Endothelial cell of umbilical vein (primary cell): ENCODE data around the gene LXN. TPM values are rescaled to one million over a fixed set of nuclear protein-coding genes. Genes with fewer than 3 reads are reported as not detected.

Experiments
- BruUV-seq: library from RNA; stranded (reverse); fragments of 400-500 nt; replicated peaks from 2 replicates; lab custom pipeline; 2021; lab: Mats Ljungman, UMichigan
- CTCF ChIA-PET: fragments of 300-600, 350-600 bp; sonication (Branson Sonifier 250); formaldehyde crosslinking; loops from one replicate; lab custom pipeline; 2021; ENCODE audit warnings: antibody characterized with exemption, inconsistent platforms; lab: Charles Lee
- POLR2A ChIA-PET: fragments of 300-600, 350-600 bp; sonication (Branson Sonifier 250); formaldehyde crosslinking; loops from one replicate; lab custom pipeline; 2021; ENCODE audit warnings: antibody characterized with exemption, inconsistent platforms; lab: Charles Lee
- DNase-seq: peaks from one replicate; pipeline ENCODE4 v3.0.0-alpha.2; 2011; ENCODE audit warnings: low read depth, low spot score
- FAIRE-seq: peaks from 2 replicates; lab custom pipeline; 2011; peaks lifted over from hg19 to GRCh38; lab: Jason Lieb, UNC
- H2AFZ ChIP-seq: 2 replicates; pipeline ENCODE4 v1.6.0; 2012; ENCODE audit warnings: low read depth, low read length, control low read depth, inconsistent platforms
- H3K27ac ChIP-seq: 2 replicates; pipeline ENCODE4 v1.5.1; 2011; ENCODE audit warnings: low read depth, mild to moderate bottlenecking, control low read depth, low read length, moderate library complexity; ENCODE audit not compliant: insufficient read depth
- H3K27me3 ChIP-seq, 2 experiments: 2 replicates each; pipeline versions ENCODE4 v1.6.0 to v1.6.1; 2011; ENCODE audit warnings: low read length in 2 of 2, mixed read lengths in 1 of 2; ENCODE audit not compliant: control insufficient read depth in 2 of 2, insufficient read depth in 2 of 2
- H3K36me3 ChIP-seq, 2 experiments: 2 replicates in 1 of 2; 3 replicates in 1 of 2; pipeline ENCODE4 v1.5.1; 2011; ENCODE audit warnings: low read length in 2 of 2, mild to moderate bottlenecking in 1 of 2, moderate library complexity in 1 of 2; ENCODE audit not compliant: control insufficient read depth in 2 of 2, insufficient read depth in 2 of 2; ENCODE audit errors: extremely low read depth in 1 of 2
- H3K4me1 ChIP-seq: 3 replicates; pipeline ENCODE4 v1.5.1; 2011; ENCODE audit warnings: mild to moderate bottlenecking, low read length; ENCODE audit not compliant: control insufficient read depth, insufficient read depth; ENCODE audit errors: extremely low read depth
- H3K4me2 ChIP-seq: 2 replicates; pipeline ENCODE4 v1.6.1; 2011; ENCODE audit warnings: low read length, control low read depth, mixed read lengths; ENCODE audit not compliant: insufficient read depth
- H3K4me3 ChIP-seq, 3 experiments: fragments of 200-600 bp in 1 of 3; sonication (generic), shearing (Covaris generic) in 1 of 3; replicated peaks in 1 of 3; 2 replicates each; pipeline ENCODE4 v1.5.1; 2011 to 2016; ENCODE audit warnings: control low read depth in 3 of 3, low read length in 3 of 3, mild to moderate bottlenecking in 2 of 3, inconsistent platforms in 1 of 3, low read depth in 1 of 3, moderate library complexity in 1 of 3; ENCODE audit not compliant: insufficient read depth in 1 of 3
- H3K79me2 ChIP-seq: 2 replicates; pipeline ENCODE4 v1.6.0; 2012; ENCODE audit warnings: low read length, inconsistent platforms; ENCODE audit not compliant: control insufficient read depth, insufficient read depth
- H3K9ac ChIP-seq: replicated peaks from 2 replicates; pipeline ENCODE3; 2011; ENCODE audit warnings: low read length, control low read depth; ENCODE audit not compliant: insufficient read depth; ENCODE audit errors: extremely low read depth
- H3K9me1 ChIP-seq: replicated peaks from 3 replicates; pipeline ENCODE4 v1.6.0; 2011; ENCODE audit warnings: mild to moderate bottlenecking, low read length; ENCODE audit not compliant: control insufficient read depth, insufficient read depth; ENCODE audit errors: extremely low read depth
- H3K9me3 ChIP-seq: replicated peaks from 2 replicates; pipeline ENCODE4 v1.5.1; 2012; ENCODE audit warnings: low read length, inconsistent platforms; ENCODE audit not compliant: control insufficient read depth, insufficient read depth
- H4K20me1 ChIP-seq: replicated peaks from 2 replicates; pipeline ENCODE3; 2011; ENCODE audit warnings: mild to moderate bottlenecking, low read length; ENCODE audit not compliant: control insufficient read depth, insufficient read depth; ENCODE audit errors: extremely low read depth
- EZH2 ChIP-seq: IDR thresholded peaks from 2 replicates; pipeline ENCODE4 v1.6.1; 2012; ENCODE audit warnings: borderline replicate concordance, low read depth, mild to moderate bottlenecking, moderate library complexity, low read length, inconsistent platforms; ENCODE audit not compliant: severe bottlenecking
- FOS ChIP-seq: IDR thresholded peaks from 2 replicates; pipeline ENCODE4 v1.6.1; 2011; ENCODE audit warnings: mild to moderate bottlenecking, low read length, moderate library complexity, borderline replicate concordance; ENCODE audit not compliant: insufficient read depth
- GATA2 ChIP-seq: IDR thresholded peaks from 2 replicates; pipeline ENCODE4 v1.7.0; 2011; ENCODE audit warnings: low read depth, mild to moderate bottlenecking, moderate library complexity, mixed read lengths, low read length; ENCODE audit not compliant: insufficient read length, insufficient read depth
- JUN ChIP-seq: IDR thresholded peaks from 2 replicates; pipeline ENCODE4 v1.6.1; 2011; ENCODE audit warnings: borderline replicate concordance, low read depth; ENCODE audit not compliant: insufficient read length, insufficient read depth
- MYC ChIP-seq: IDR thresholded peaks from one replicate; pipeline ENCODE4 v1.6.1; 2011; ENCODE audit warnings: mild to moderate bottlenecking, low read depth, low read length
- POLR2A ChIP-seq: IDR thresholded peaks from 2 replicates; pipeline ENCODE4 v1.6.1; 2012; ENCODE audit warnings: low read depth, mild to moderate bottlenecking, control low read depth, low read length
- POLR2AphosphoS5 ChIP-seq: IDR thresholded peaks from 2 replicates; pipeline ENCODE4 v1.6.1; 2012; ENCODE audit warnings: low read depth, mild to moderate bottlenecking, control low read depth, low read length, moderate library complexity; ENCODE audit not compliant: insufficient read depth
- dilution Hi-C: fragments of 300-500 bp; cut with MboI; formaldehyde crosslinking; loops from one replicate; pipeline ENCODE4 v1.15.0; 2019; ENCODE audit warnings: low sequenced_read_pairs; ENCODE audit not compliant: extremely low pct_ligation_motif_present
- intact Hi-C: fragments of 100-400 bp; cut with micrococcal nuclease; formaldehyde crosslinking; loops from one replicate; pipeline ENCODE4 v1.10.0; 2022
- polyA plus RNA-seq, 4 experiments: library from polyadenylated mRNA; depleted of rRNA in 3 of 4; stranded (reverse) in 3 of 4; unstranded in 1 of 4; fragments of >200 nt; gene quantifications; 2 replicates each; pipeline versions ENCODE4 v1.2.1 to v1.2.3, GENCODE V29; 2011 to 2012; ENCODE audit warnings: missing spikeins in 1 of 4
- total RNA-seq: library from RNA; stranded (reverse); gene quantifications from 2 replicates; pipeline ENCODE4 v1.2.3, GENCODE V29; 2021
- TF ChIP-seq, protein P1 (sequence below): IDR thresholded peaks from 2 replicates; pipeline ENCODE4 v1.6.1; 2011; ENCODE audit not compliant: insufficient read depth, insufficient read length
- TF ChIP-seq, protein P2 (sequence below), 2 donors: IDR thresholded peaks; 1 replicate in 1 of 2; 2 replicates in 1 of 2; pipeline ENCODE4 v1.5.1; 2011; ENCODE audit warnings: low read length in 2 of 2, mild to moderate bottlenecking in 2 of 2, moderate library complexity in 2 of 2, control low read depth in 1 of 2, inconsistent platforms in 1 of 2, low read depth in 1 of 2; ENCODE audit not compliant: insufficient read depth in 1 of 2; ENCODE audit errors: extremely low read depth in 1 of 2

Gene LXN
- total and polyA plus RNA-seq, 2 donors (not counting 3 experiments of a cell fraction or from before 2014, with no cell fraction given): 56.9 to 118 TPM

DNA sequence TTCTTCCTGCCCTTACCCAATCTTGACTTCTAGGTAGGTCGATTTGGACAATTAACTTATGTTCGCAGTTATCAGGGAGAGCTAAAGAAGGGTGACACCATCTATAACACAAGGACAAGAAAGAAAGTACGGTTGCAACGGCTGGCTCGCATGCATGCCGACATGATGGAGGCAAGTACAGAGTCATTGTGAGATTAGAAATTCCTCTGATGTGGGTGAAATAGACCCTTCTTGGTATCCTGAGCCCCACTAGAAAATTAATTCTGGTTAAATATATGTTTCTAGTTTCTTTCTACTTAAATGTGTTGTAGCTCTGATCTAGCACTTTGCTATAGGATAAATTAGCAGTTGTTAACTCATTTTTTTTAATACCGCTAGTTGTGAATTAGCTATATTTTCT lies 13.6 kb downstream of the LXN start:
- Histone ChIP-seq H3K36me3 (peaks cover 9 to 39% of the 10 kb centered on the region in 2 experiments), H2AFZ (no peak overlapping the region), H3K27me3 (no peaks in the 10 kb centered on the region), H3K9me1 (no peaks in the 10 kb centered on the region), H3K27ac (peak overlapping the region; percentile 95), H3K9me3 (no peaks in the 10 kb centered on the region), H3K79me2 (peaks cover 6% of the 10 kb centered on the region), H4K20me1 (no peaks in the 10 kb centered on the region), H3K4me3 (no peak overlapping the region), H3K9ac (peak overlapping the region; percentile 79), H3K4me1 (peaks cover 28% of the 10 kb centered on the region), H3K4me2 (no peak overlapping the region)
- ChIA-PET POLR2A (interaction anchor here (1.3 to 1.4 kb wide), 2 partner anchors 14 to 54 kb away, joined by 4 to 5 read pairs; no protein-coding TSS in a partner anchor), CTCF (interaction anchor here (1.0 to 5.6 kb wide), 18 partner anchors 8 to 1126 kb away, joined by 3 to 247 read pairs (median 11); partner anchors contain the start of genes GFM1, LXN and MLF1)
- FAIRE-seq: no peak
- TF ChIP-seq EZH2: no peak
- no peak for TF ChIP-seq POLR2AphosphoS5
- no peak for TF ChIP-seq GATA2
- TF ChIP-seq FOS: no peak
- TF ChIP-seq, protein P1, sequence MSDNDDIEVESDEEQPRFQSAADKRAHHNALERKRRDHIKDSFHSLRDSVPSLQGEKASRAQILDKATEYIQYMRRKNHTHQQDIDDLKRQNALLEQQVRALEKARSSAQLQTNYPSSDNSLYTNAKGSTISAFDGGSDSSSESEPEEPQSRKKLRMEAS: no peak
- TF ChIP-seq, protein P2, sequence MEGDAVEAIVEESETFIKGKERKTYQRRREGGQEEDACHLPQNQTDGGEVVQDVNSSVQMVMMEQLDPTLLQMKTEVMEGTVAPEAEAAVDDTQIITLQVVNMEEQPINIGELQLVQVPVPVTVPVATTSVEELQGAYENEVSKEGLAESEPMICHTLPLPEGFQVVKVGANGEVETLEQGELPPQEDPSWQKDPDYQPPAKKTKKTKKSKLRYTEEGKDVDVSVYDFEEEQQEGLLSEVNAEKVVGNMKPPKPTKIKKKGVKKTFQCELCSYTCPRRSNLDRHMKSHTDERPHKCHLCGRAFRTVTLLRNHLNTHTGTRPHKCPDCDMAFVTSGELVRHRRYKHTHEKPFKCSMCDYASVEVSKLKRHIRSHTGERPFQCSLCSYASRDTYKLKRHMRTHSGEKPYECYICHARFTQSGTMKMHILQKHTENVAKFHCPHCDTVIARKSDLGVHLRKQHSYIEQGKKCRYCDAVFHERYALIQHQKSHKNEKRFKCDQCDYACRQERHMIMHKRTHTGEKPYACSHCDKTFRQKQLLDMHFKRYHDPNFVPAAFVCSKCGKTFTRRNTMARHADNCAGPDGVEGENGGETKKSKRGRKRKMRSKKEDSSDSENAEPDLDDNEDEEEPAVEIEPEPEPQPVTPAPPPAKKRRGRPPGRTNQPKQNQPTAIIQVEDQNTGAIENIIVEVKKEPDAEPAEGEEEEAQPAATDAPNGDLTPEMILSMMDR (IDR thresholded peaks at IDR 0.05; ENCODE audit: extremely low read depth in 1 of 2, insufficient read depth in 1 of 2, low read depth in 1 of 2, low read length in 2 of 2): no peak
- no peak for TF ChIP-seq JUN
- no peak for TF ChIP-seq MYC
- no peak for TF ChIP-seq POLR2A
- DNase-seq: no peak
- dilution Hi-C loops: no loop called here
- no TSS peak for BruUV-seq
- intact Hi-C loops: loop anchor here (1.0 to 10.0 kb wide), 5 partner anchors 13 to 1106 kb away; partner anchors contain the start of genes LXN and RARRES1
